VCaP (cell line): ENCODE measurements around the gene TRIM9.

Source experiments
- H3K27ac ChIP-seq: fragments of 450-650 bp; 2 replicates; pipeline ENCODE4 v1.5.1; 2017
- CTCF ChIP-seq: fragments of 450-650 bp; conservative IDR thresholded peaks from 2 replicates; pipeline ENCODE4 v1.5.1; 2017; ENCODE audit warnings: mild to moderate bottlenecking, moderate library complexity

The TRIM9 gene

GRCh38 chr14:51056421-51056820, 38.5 kb downstream of the TRIM9 start:
- TF ChIP-seq CTCF = no peak

GRCh38 chr14:51053157-51053556, 41.7 kb downstream of the TRIM9 start:
- TF ChIP-seq CTCF = no peak
- H3K27ac ChIP-seq = no peak overlapping the region

More at GRCh38 chr14:51056421-51056820, 38.5 kb downstream of the TRIM9 start:
- H3K27ac ChIP-seq = no peak overlapping the region

- no peak for TF ChIP-seq CTCF
- H3K27ac ChIP-seq = no peak overlapping the region
These were observed 49.9 kb downstream of the TRIM9 start for GRCh38 chr14:51044961-51045360.

GRCh38 chr14:51041883-51042282, 53.0 kb downstream of the TRIM9 start:
- no peak for TF ChIP-seq CTCF

GRCh38 chr14:51041108-51041531, 53.8 kb downstream of the TRIM9 start:
- no peak overlapping the region for H3K27ac ChIP-seq
- no peak for TF ChIP-seq CTCF

More at GRCh38 chr14:51041883-51042282, 53.0 kb downstream of the TRIM9 start:
- no peak overlapping the region for H3K27ac ChIP-seq

GRCh38 chr14:51039252-51039651, 55.7 kb downstream of the TRIM9 start:
- TF ChIP-seq CTCF = no peak
- H3K27ac ChIP-seq = no peak overlapping the region

GRCh38 chr14:51035611-51036192, 59.2 kb downstream of the TRIM9 start:
- H3K27ac ChIP-seq = no peak overlapping the region
- TF ChIP-seq CTCF = no peak
